HG02678 (cell line): ENCODE measurements around the gene WDR82.
A peak's percentile ranks its signal among the peaks of the same experiment; 100 is the strongest.

Experiments
- ATAC-seq: cut with Tn5 transposase; IDR thresholded peaks from one replicate; pipeline ENCODE4 v1.9.1; 2021; ENCODE audit warnings: mild to moderate bottlenecking, moderate library complexity; ENCODE audit not compliant: unreplicated experiment

The WDR82 gene

GRCh38 chr3:52227117-52227516 lies 51.3 kb downstream of the WDR82 start:
- ATAC-seq, result no peak

GRCh38 chr3:52226229-52226817 lies 52.1 kb downstream of the WDR82 start:
- ATAC-seq, result no peak

GRCh38 chr3:52225452-52226228 lies 52.8 kb downstream of the WDR82 start, which contains the start of gene TLR9:
TSS of gene TLR9 (minus strand) at chr3:52225645. CDS start at chr3:52225529, 116 bp downstream.
- peak; percentile 91 for ATAC-seq

- no peak for ATAC-seq
Measured at GRCh38 chr3:52223449-52224408, 54.7 kb downstream of the WDR82 start.

- ATAC-seq, result no peak
Measured at GRCh38 chr3:52222319-52223221, 55.9 kb downstream of the WDR82 start.

GRCh38 chr3:52221563-52222318 lies 56.7 kb downstream of the WDR82 start:
- no peak for ATAC-seq

- ATAC-seq, result no peak
Measured at GRCh38 chr3:52221141-52221562, 57.3 kb downstream of the WDR82 start.

- ATAC-seq, result peak; percentile 47
Measured at GRCh38 chr3:52220380-52221026, 57.9 kb downstream of the WDR82 start.

- ATAC-seq, result no peak
Measured at GRCh38 chr3:52218937-52219650, 59.4 kb downstream of the WDR82 start.

- no peak for ATAC-seq
Measured at GRCh38 chr3:52218454-52218853, 60.0 kb downstream of the WDR82 start.

GRCh38 chr3:52218026-52218425 lies 60.4 kb downstream of the WDR82 start:
- ATAC-seq, result no peak

GRCh38 chr3:52217409-52217805 lies 61.0 kb downstream of the WDR82 start:
- ATAC-seq, result no peak

- no peak for ATAC-seq
Measured at GRCh38 chr3:52216585-52217408, 61.7 kb downstream of the WDR82 start.

- no peak for ATAC-seq
Measured at GRCh38 chr3:52215351-52215750, 63.1 kb downstream of the WDR82 start.

GRCh38 chr3:52213901-52214300 lies 64.5 kb downstream of the WDR82 start:
- no peak for ATAC-seq

GRCh38 chr3:52213005-52213404 lies 65.4 kb downstream of the WDR82 start:
- no peak for ATAC-seq

GRCh38 chr3:52211268-52211891 lies 67.1 kb downstream of the WDR82 start:
- no peak for ATAC-seq
